SK-N-SH treated with all-trans-retinoic acid at 6 μM for 48 hours (cell line): ENCODE data around the gene LRBA.

Experiments
- ARNTL ChIP-seq: fragments of 450-650 bp; formaldehyde crosslinking; IDR thresholded peaks from 2 replicates; pipeline ENCODE4 v1.5.0; 2020; ENCODE audit warnings: low read depth, mild to moderate bottlenecking, moderate library complexity, borderline replicate concordance
- CREB5 ChIP-seq: fragments of 250-450 bp; sonication (Bioruptor Pico); IDR thresholded peaks from 2 replicates; pipeline ENCODE4 v1.5.1; 2020; ENCODE audit warnings: low read depth, mild to moderate bottlenecking, moderate library complexity
- CSRNP3 ChIP-seq: fragments of 250-450 bp; sonication (Bioruptor Pico); IDR thresholded peaks from 2 replicates; pipeline ENCODE4 v1.5.1; 2021; ENCODE audit warnings: mild to moderate bottlenecking, moderate library complexity
- ISL1 ChIP-seq: fragments of 250-450 bp; sonication (Bioruptor Pico); IDR thresholded peaks from 2 replicates; pipeline ENCODE4 v2.1.2; 2022; ENCODE audit warnings: mild to moderate bottlenecking, moderate library complexity
- PATZ1 ChIP-seq: fragments of 250-450 bp; sonication (Bioruptor Pico); IDR thresholded peaks from 2 replicates; pipeline ENCODE4 v1.8.0; 2020; ENCODE audit warnings: mild to moderate bottlenecking, moderate library complexity, borderline replicate concordance
- SNAI2 ChIP-seq: fragments of 250-450 bp; sonication (Bioruptor Pico); IDR thresholded peaks from 2 replicates; pipeline ENCODE4 v1.5.0; 2020; ENCODE audit warnings: mild to moderate bottlenecking, moderate library complexity
- TCF4 ChIP-seq: fragments of 250-450 bp; sonication (Bioruptor Pico); IDR thresholded peaks from 2 replicates; pipeline ENCODE4 v1.8.0; 2021; ENCODE audit warnings: mild to moderate bottlenecking, moderate library complexity, borderline replicate concordance
- ZNF565 ChIP-seq: fragments of 450-650 bp; formaldehyde crosslinking; conservative IDR thresholded peaks from 2 replicates; pipeline ENCODE4 v1.5.0; 2020; ENCODE audit warnings: low read depth, mild to moderate bottlenecking, moderate library complexity
- ZNF70 ChIP-seq: fragments of 450-650 bp; formaldehyde crosslinking; IDR thresholded peaks from 2 replicates; pipeline ENCODE4 v1.5.0; 2020; ENCODE audit warnings: mild to moderate bottlenecking, moderate library complexity
- ZNF8 ChIP-seq: fragments of 450-650 bp; formaldehyde crosslinking; IDR thresholded peaks from 2 replicates; pipeline ENCODE4 v1.5.0; 2020; ENCODE audit warnings: mild to moderate bottlenecking, moderate library complexity
- TF ChIP-seq, protein P1 (sequence below): fragments of 250-450 bp; sonication (Bioruptor Pico); IDR thresholded peaks from 2 replicates; pipeline ENCODE4 v1.8.0; 2021; ENCODE audit warnings: low read depth, mild to moderate bottlenecking, moderate library complexity, borderline replicate concordance

GRCh38 chr4:150581641-150582051 is 433.4 kb downstream of the LRBA start:
- TF ChIP-seq SNAI2 (CRISPR knock-in tag) (no peak), ZNF70 (CRISPR knock-in tag) (no peak), TCF4 (CRISPR knock-in tag) (no peak), ARNTL (CRISPR knock-in tag) (no peak), ZNF8 (no peak), CREB5 (no peak), CSRNP3 (CRISPR knock-in tag) (no peak), PATZ1 (CRISPR knock-in tag) (no peak), ISL1 (CRISPR knock-in tag) (no peak), ZNF565 (CRISPR knock-in tag) (no peak)
- TF ChIP-seq, protein P1, sequence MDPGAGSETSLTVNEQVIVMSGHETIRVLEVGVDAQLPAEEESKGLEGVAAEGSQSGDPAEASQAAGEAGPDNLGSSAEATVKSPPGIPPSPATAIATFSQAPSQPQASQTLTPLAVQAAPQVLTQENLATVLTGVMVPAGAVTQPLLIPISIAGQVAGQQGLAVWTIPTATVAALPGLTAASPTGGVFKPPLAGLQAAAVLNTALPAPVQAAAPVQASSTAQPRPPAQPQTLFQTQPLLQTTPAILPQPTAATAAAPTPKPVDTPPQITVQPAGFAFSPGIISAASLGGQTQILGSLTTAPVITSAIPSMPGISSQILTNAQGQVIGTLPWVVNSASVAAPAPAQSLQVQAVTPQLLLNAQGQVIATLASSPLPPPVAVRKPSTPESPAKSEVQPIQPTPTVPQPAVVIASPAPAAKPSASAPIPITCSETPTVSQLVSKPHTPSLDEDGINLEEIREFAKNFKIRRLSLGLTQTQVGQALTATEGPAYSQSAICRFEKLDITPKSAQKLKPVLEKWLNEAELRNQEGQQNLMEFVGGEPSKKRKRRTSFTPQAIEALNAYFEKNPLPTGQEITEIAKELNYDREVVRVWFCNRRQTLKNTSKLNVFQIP (CRISPR knock-in tag), result no peak
